HG03457 (cell line): Measurements from ENCODE around the gene SH3TC2.

Experiments used
- ATAC-seq: cut with Tn5 transposase; IDR thresholded peaks from one replicate; pipeline ENCODE4 v1.9.1; 2021; ENCODE audit warnings: moderate number of reproducible peaks; ENCODE audit not compliant: unreplicated experiment

SH3TC2 gene

GRCh38 chr5:148974642-148975327 is 88.1 kb downstream of the SH3TC2 start:
- no peak for ATAC-seq

DNA sequence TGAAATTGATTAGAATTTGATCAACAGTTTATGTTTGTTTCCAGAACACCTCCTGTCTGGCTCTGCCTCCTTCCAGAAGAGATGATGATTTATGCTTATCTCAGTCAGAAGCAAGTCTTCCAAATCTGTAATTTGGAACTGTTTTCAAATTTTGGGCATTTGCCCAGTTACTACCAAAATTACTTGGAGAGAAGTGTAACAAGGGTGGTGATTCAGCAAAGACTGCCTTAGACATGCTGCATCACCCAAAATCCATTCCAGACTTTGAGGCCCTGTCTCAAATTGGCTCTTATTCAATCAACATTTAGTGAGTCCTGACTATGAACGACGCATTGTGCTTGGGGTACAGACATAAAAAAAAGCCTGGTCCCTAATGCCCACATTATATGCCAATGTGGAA is 89.4 kb downstream of the SH3TC2 start:
- no peak for ATAC-seq

GRCh38 chr5:148972974-148973374 is 89.9 kb downstream of the SH3TC2 start:
- no peak for ATAC-seq

GRCh38 chr5:148972396-148972795 is 90.5 kb downstream of the SH3TC2 start:
- no peak for ATAC-seq

DNA sequence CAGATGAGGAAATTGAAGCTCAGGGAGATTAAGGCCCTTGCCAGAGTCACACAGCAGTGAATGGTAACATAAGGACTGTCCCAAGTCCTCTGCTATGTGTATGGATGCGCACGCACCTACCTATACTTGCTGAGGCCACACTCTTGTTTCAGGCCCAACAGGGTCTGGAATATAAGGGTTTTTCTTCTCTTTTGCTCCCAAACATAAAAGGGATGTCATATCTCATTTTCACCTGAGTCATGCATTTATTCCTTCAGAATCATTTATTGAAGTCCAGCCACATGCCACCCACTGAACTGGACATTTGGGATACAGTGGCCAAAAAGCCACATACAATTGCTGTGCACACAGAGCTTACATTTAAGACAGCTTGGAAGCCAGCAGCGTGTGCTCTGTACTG is 92.0 kb downstream of the SH3TC2 start:
- no peak for ATAC-seq

- no peak for ATAC-seq
These were observed 92.6 kb downstream of the SH3TC2 start for GRCh38 chr5:148970228-148970627.

- no peak for ATAC-seq
These were observed 93.6 kb downstream of the SH3TC2 start for GRCh38 chr5:148969291-148969690.

DNA sequence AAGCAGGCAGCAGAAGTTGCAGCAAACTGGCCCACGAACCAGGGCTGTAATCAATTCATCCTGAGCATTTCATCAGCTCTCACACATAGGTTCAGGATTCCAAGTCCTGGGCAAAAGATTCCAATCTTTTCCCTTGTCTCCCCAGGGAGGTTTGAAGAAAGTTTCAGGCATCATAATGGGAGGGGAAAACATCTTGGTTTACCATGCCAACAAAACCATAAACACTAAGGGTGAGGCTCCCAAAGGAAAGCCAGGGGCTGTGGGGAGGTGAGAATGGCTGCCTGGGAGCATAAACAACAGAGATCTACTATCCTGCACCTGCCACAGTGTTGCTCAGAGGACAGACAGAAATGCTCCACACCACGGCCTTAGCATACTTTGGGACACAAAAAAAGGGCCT is 94.6 kb downstream of the SH3TC2 start:
- ATAC-seq: no peak

- no peak for ATAC-seq
These were observed 95.1 kb downstream of the SH3TC2 start for GRCh38 chr5:148967783-148968182.

DNA sequence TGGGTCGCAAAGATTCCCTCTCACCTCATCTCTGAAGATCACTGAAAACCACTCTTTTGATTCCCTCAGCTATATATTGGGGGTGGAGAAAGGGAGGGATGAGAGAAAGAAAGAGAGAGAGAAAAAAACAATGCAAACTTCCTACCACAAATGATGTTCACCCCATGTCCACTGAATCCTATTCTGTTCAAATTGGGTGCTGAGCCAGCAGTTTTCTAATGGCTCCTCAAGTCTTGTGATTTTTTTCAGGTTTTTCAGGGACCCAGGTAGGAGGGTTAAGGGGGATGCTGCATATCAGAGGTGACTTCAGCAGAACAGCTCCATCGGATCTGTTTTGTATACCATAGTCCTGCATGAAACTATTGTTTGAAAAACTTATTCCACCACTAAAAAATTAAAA is 95.9 kb downstream of the SH3TC2 start:
- ATAC-seq: no peak

DNA sequence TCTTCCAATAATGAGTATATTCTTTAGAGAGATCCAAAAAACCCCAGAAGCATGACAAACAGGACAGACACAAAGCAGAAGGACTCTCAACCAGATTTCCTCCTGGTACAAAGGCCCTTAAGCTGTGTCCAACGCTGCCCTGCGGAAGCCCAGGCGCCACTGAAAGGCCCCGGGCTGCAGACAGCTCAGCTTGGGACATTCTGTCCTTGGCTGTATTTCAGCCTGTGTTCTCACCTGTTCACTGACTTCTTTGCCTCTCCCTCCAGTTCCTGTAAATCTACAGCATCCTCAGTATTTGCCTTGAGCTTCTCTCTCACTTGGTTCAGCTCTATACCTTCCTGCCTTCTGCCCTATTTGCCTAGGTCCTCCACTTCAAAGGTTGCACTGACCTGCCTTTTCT is 96.5 kb downstream of the SH3TC2 start:
- ATAC-seq: no peak

DNA sequence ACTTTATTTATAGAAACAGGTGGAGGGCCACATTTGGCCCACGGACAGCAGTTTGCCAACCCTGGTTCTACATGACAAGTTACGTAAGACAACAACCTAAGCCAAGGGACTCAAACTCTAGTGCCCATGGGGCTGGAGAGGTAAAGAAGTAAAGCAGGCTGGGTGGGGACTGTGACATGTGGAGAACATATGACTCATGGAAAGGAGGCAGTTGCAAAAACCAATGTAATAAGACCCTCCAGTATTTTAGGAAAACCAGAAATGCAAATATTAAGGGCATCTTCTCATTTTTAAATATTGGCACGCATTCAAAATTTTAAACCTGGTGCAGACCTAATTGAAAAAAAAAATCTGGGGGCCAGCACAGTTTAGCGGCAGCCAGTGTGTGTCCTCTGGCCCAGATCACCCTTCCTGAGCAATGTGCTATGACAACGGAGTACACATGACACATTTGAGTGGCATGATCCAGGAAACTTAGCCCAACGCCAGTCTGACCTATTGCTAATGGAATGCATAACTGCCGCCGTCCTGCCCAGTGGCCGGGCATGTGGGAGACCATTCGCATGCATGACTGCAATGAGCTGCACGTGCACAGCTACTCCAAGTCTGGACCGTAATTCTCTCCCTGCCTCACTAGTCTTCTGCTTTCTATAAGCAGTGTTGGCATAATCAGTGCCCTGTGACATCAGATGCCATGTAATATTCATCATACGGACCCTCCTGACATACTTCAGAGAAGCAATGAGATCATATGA is 97.2 kb downstream of the SH3TC2 start:
- no peak for ATAC-seq

DNA sequence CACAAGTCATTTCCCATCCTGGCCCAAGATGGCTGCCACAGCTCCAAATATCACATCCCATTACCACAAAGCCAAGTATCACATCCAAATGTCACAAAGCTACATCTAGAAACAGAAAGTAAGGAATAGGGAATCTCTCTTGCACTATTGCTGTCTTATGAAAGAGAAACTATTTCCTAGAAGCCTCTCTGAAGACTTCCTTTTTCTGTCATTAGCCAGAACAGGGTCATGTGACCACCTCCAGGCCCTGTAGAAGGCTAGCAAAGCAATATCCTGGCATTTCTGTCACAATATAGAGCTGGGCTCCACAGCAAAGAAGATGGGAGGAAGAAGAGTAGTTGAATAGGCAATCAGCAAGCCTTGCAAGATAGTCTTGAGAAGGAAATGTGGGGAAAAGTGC is 99.2 kb downstream of the SH3TC2 start:
- ATAC-seq: no peak

DNA sequence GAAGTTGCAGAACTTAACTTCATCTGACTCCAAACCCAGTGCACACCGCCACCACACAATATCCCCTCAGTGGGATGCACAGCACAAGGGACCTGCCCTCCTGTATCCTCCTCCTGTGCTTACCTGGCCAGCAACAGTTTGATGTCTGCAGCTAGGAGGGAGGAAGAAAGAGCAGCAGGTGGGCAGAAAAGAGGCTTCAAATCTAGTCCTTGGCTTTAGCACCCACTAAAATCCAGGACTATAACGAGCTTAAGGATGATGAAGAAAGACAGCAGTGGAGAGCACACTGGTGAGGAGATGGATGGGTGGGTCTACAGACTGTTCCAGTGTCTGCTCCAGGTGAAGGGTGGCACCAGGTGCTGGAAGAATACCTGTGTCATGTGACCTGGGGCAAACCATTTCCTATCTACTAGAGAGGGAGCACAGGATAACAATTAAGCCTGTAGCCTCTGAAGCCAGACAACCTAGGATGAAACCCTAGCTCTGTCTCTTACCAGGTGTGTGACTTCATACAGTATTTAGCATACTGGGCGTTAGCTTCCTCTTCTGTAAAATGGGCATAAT is 100.0 kb downstream of the SH3TC2 start:
- no peak for ATAC-seq

DNA sequence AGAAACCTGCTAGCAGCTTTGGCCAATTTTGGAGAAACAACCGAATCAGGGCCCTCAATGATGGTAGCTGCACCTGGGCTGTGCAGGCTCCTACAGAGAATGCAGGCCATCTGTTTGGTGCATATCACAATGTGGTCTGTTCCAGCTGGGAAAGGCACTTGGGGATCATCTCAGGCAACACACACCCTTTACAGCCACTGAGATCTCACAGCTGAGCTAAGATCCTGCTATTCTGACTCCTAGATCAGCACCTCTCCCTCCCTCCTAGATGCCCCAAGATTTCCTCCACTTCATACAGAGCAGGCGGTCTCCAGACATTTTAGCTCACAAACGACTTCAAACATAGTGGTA is 100.7 kb downstream of the SH3TC2 start:
- ATAC-seq: no peak

- ATAC-seq: no peak
These were observed 101.3 kb downstream of the SH3TC2 start for GRCh38 chr5:148961261-148962199.

- ATAC-seq: no peak
These were observed 102.6 kb downstream of the SH3TC2 start for GRCh38 chr5:148960070-148960769.

DNA sequence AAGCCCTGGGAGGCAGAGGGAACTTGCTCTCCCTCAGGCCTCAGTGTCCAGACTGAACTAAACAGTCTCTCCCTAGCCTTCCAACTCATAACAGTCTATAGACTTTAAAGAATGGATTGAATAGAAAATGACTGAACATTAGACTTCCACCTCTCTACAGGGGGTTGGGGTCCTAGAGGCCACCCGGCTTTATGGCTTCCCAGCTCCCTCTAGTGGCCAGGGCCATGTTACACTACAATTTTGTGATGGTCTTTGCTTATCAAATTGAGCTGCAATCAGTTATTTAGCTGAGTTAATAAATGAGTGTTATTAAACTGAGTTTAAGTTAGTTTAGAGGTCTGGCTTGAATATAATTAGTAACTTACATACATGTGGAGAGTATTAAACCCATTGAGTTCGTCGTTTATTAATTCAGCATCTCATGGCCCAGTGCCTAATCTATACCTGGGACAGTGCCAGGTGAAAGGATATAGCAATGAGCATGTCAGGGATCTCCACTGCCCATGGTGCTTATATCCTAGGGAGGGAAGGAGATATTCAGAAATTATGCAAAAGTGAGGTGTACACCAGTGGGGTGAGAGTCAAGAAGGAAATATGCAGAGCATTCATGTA is 105.2 kb downstream of the SH3TC2 start:
- no peak for ATAC-seq

- no peak for ATAC-seq
These were observed 106.1 kb downstream of the SH3TC2 start for GRCh38 chr5:148956477-148957385.
